K562 (cell line): ENCODE results near the gene NUDT5.

Experiments
- CREB1 ChIP-seq, 2 experiments: sonication (generic) in 1 of 2; formaldehyde crosslinking in 1 of 2; IDR thresholded peaks; 2 replicates each; pipeline versions ENCODE4 v1.6.1 to v1.8.0; 2012 to 2022; ENCODE audit warnings: inconsistent platforms in 1 of 2, mild to moderate bottlenecking in 1 of 2, missing genetic modification reagents in 1 of 2, moderate library complexity in 1 of 2
- CTCF ChIP-seq, 3 experiments: IDR thresholded peaks in 2 of 3; conservative IDR thresholded peaks in 1 of 3; 2 replicates each; pipeline ENCODE4 v1.5.1; 2011 to 2012; ENCODE audit warnings: low read length in 3 of 3, mild to moderate bottlenecking in 3 of 3, control low read depth in 2 of 3, improper control_type of control experiment in 1 of 3, inconsistent platforms in 1 of 3, low read depth in 1 of 3, mixed read lengths in 1 of 3, moderate library complexity in 1 of 3; ENCODE audit not compliant: insufficient read depth in 2 of 3
- NFIC ChIP-seq: fragments of 450-650 bp; IDR thresholded peaks from 2 replicates; pipeline ENCODE4 v1.6.1; 2017; ENCODE audit warnings: mild to moderate bottlenecking, inconsistent platforms
- NR2C2 ChIP-seq, 2 experiments: fragments of 200-800 bp in 1 of 2; sonication (Bioruptor generic) in 1 of 2; sonication (generic) in 1 of 2; formaldehyde crosslinking in 1 of 2; IDR thresholded peaks; 2 replicates each; pipeline versions ENCODE4 v1.6.1 to v1.8.0; 2016 to 2022; ENCODE audit warnings: mild to moderate bottlenecking in 1 of 2, missing compliant biosample characterization in 1 of 2, missing genetic modification characterization in 1 of 2, missing genetic modification reagents in 1 of 2
- YBX1 ChIP-seq: fragments of 450-650 bp; IDR thresholded peaks from 2 replicates; pipeline ENCODE4 v1.7.1; 2016; ENCODE audit warnings: mild to moderate bottlenecking
- ZBTB9 ChIP-seq: fragments of 450-650 bp; formaldehyde crosslinking; IDR thresholded peaks from 2 replicates; pipeline ENCODE4 v1.4.0; 2020; ENCODE audit warnings: mild to moderate bottlenecking, moderate library complexity

GRCh38 chr10:12156367-12157123, 39.1 kb downstream of the NUDT5 start:
- TF ChIP-seq ZBTB9 (CRISPR knock-in tag) (no peak), YBX1 (no peak), NR2C2 (CRISPR knock-in tag; IDR thresholded peaks at IDR 0.05) (no peak), NR2C2 (tag; IDR thresholded peaks at IDR 0.05) (no peak), CTCF (IDR thresholded peaks at IDR 0.05 in 2 of 3, conservative IDR thresholded peaks at IDR 0.05 in 1 of 3; ENCODE audit: insufficient read depth in 2 of 3, low read depth in 1 of 3, low read length in 3 of 3) (no peak), CREB1 (IDR thresholded peaks at IDR 0.05) (no peak), CREB1 (CRISPR knock-in tag; IDR thresholded peaks at IDR 0.05) (no peak), NFIC (no peak)
